NCI-H2107 (cell line): ENCODE measurements around the gene MYO19.

Experiments used
- DNase-seq: peaks from one replicate; lab custom pipeline; 2025; lab: John Stamatoyannopoulos, UW

The MYO19 gene

GRCh38 chr17:36534840-36535668 is at the start of gene MYO19, which contains the start of gene PIGW:
Gene MYO19, minus strand, starts transcription at chr17:36534868. Its CDS starts 2,330 bp downstream, at chr17:36532538.
Gene PIGW, plus strand, starts transcription at chr17:36534987. Its CDS starts 2,115 bp downstream, at chr17:36537102.
- DNase-seq = peak; percentile 70

GRCh38 chr17:36583787-36584186 is 49.1 kb upstream of the MYO19 start:
- no peak for DNase-seq

GRCh38 chr17:36578671-36579070 is 44.0 kb upstream of the MYO19 start:
- DNase-seq = no peak

- no peak for DNase-seq
Measured at GRCh38 chr17:36576793-36577192, 42.1 kb upstream of the MYO19 start.

GRCh38 chr17:36575028-36575427 is 40.4 kb upstream of the MYO19 start:
- no peak for DNase-seq

- no peak for DNase-seq
Measured at GRCh38 chr17:36566081-36566480, 31.4 kb upstream of the MYO19 start.

GRCh38 chr17:36553459-36553858 is 18.8 kb upstream of the MYO19 start:
- no peak for DNase-seq

- DNase-seq = no peak
Measured at GRCh38 chr17:36550491-36551417, 16.1 kb upstream of the MYO19 start.

GRCh38 chr17:36547776-36548175 is 13.1 kb upstream of the MYO19 start:
- DNase-seq = no peak

- DNase-seq = no peak
Measured at GRCh38 chr17:36546418-36547093, 11.9 kb upstream of the MYO19 start.

GRCh38 chr17:36545465-36546417 is 11.1 kb upstream of the MYO19 start:
- peak; percentile 95 for DNase-seq

GRCh38 chr17:36545077-36545464 is 10.4 kb upstream of the MYO19 start:
- no peak for DNase-seq

- DNase-seq = peak; percentile 80
Measured at GRCh38 chr17:36544307-36545076, 9.8 kb upstream of the MYO19 start, which contains the start of gene GGNBP2. Gene GGNBP2, plus strand, starts transcription at chr17:36544919. Its CDS starts 806 bp downstream, at chr17:36545725.

- DNase-seq = no peak
Measured at GRCh38 chr17:36544044-36544306, 9.3 kb upstream of the MYO19 start.

GRCh38 chr17:36542755-36543154 is 8.1 kb upstream of the MYO19 start:
- no peak for DNase-seq

- no peak for DNase-seq
Measured at GRCh38 chr17:36540696-36541095, 6.0 kb upstream of the MYO19 start.

GRCh38 chr17:36535669-36536081 is 1.0 kb upstream of the MYO19 start:
- DNase-seq = no peak

GRCh38 chr17:36533935-36534839 is 481 bp downstream of the MYO19 start:
- peak; percentile 59 for DNase-seq

GRCh38 chr17:36532435-36532975 is 2.2 kb downstream of the MYO19 start:
- DNase-seq = no peak
